Left lung (tissue), 8 donors: ENCODE data around the gene DOK7. TPM values are rescaled to one million over a fixed set of nuclear protein-coding genes. Genes with fewer than 3 reads are reported as not detected.

Experiments
- polyA plus RNA-seq, 6 donors: library from polyadenylated mRNA; unstranded; fragments of 120-200 nt; gene quantifications; one replicate each; pipeline ENCODE4 v1.2.1, GENCODE V29; 2013; ENCODE audit not compliant: insufficient read length in 6 of 6
- total RNA-seq, 2 donors: library from RNA; stranded (reverse); fragmentation: NEBNext Ultra II Directional; extraction: Animal tissue kit (Norgen Biotek cat#: 25700); gene quantifications; one replicate each; pipeline ENCODE4 v1.2.1, GENCODE V29; 2021
- donor health status: DM: no; HTN: yes; CAD: no.
- donor health status: DM: no; HTN: no; CAD: no.

The DOK7 gene
- total and polyA plus RNA-seq, 8 donors, result 0.28 to 6.3 (median 1.2) TPM

Other genes with a start within 250 kb of the DOK7 start
- 1 to 10 TPM; 1.1 to 1.4 TPM for gene MSANTD1, start 214.1 kb upstream of the DOK7 start, total RNA-seq
- gene MSANTD1, start 214.1 kb upstream of the DOK7 start, polyA plus RNA-seq, result 1 to 10 TPM in 3 of 6 donors, under 1 TPM in 3; 0.54 to 1.2 (median 0.99) TPM
- 10 to 100 TPM; 28.2 to 30.4 TPM for gene RGS12, start 170.3 kb upstream of the DOK7 start, total RNA-seq
- 10 to 100 TPM; 59.0 to 80.7 (median 70.4) TPM for gene RGS12, start 170.3 kb upstream of the DOK7 start, polyA plus RNA-seq
- under 1 TPM in 1 of 2 donors, not detected in 1; 0.32 TPM for gene HGFAC, start 21.3 kb upstream of the DOK7 start, total RNA-seq
- 1 to 10 TPM in 2 of 6 donors, under 1 TPM in 4; 0.56 to 1.5 (median 0.77) TPM for gene HGFAC, start 21.3 kb upstream of the DOK7 start, polyA plus RNA-seq
- gene LRPAP1, start 69.1 kb downstream of the DOK7 start, total RNA-seq, result 100 to 1,000 TPM; 192 to 218 TPM
- gene LRPAP1, start 69.1 kb downstream of the DOK7 start, polyA plus RNA-seq, result 100 to 1,000 TPM in 5 of 6 donors, 10 to 100 TPM in 1; 95.9 to 116 (median 107) TPM